GM23248 (cell line): ENCODE measurements around the gene MRFAP1. TPM values are rescaled to one million over a fixed set of nuclear protein-coding genes. Genes with fewer than 3 reads are reported as not detected.
A peak's percentile ranks its signal among the peaks of the same experiment; 100 is the strongest.

Experiments
- DNase-seq: peaks from one replicate; pipeline ENCODE4 v3.0.0-alpha.2; 2015
- H2AFZ ChIP-seq: fragments of 200-600 bp; sonication (generic); 2 replicates; pipeline ENCODE4 v1.6.1; 2016; ENCODE audit warnings: antibody characterized with exemption
- H3F3A ChIP-seq: fragments of 200-600 bp; sonication (generic); 2 replicates; pipeline ENCODE4 v1.6.1; 2016; ENCODE audit warnings: mild to moderate bottlenecking, antibody characterized with exemption, mixed run types; ENCODE audit not compliant: insufficient read depth
- H3K27ac ChIP-seq: fragments of 200-600 bp; sonication (generic); 2 replicates; pipeline ENCODE4 v1.5.1; 2016; ENCODE audit warnings: mild to moderate bottlenecking
- H3K27me3 ChIP-seq: fragments of 200-600 bp; sonication (generic); replicated peaks from 2 replicates; pipeline ENCODE4 v1.6.1; 2016; ENCODE audit warnings: mild to moderate bottlenecking; ENCODE audit not compliant: insufficient read depth
- H3K36me3 ChIP-seq: fragments of 200-600 bp; sonication (generic); 2 replicates; pipeline ENCODE4 v1.6.1; 2016; ENCODE audit warnings: low read depth, mild to moderate bottlenecking
- H3K4me1 ChIP-seq: fragments of 200-600 bp; sonication (generic); 2 replicates; pipeline ENCODE4 v1.6.1; 2016; ENCODE audit warnings: mild to moderate bottlenecking; ENCODE audit not compliant: insufficient read depth
- H3K4me2 ChIP-seq: fragments of 200-600 bp; sonication (generic); one replicate; pipeline ENCODE4 v1.6.1; 2016; ENCODE audit warnings: mild to moderate bottlenecking; ENCODE audit not compliant: unreplicated experiment
- H3K4me3 ChIP-seq: fragments of 200-600 bp; sonication (generic); 2 replicates; pipeline ENCODE4 v1.5.1; 2016; ENCODE audit warnings: mild to moderate bottlenecking
- H3K79me2 ChIP-seq: fragments of 200-600 bp; sonication (generic); 2 replicates; pipeline ENCODE4 v1.6.1; 2016; ENCODE audit warnings: mild to moderate bottlenecking; ENCODE audit not compliant: insufficient read depth
- H3K9ac ChIP-seq: fragments of 200-600 bp; sonication (generic); 2 replicates; pipeline ENCODE4 v1.6.1; 2016; ENCODE audit warnings: mild to moderate bottlenecking
- H3K9me2 ChIP-seq: fragments of 200-600 bp; sonication (generic); 2 replicates; pipeline ENCODE4 v1.6.1; 2016; ENCODE audit warnings: mixed run types, mild to moderate bottlenecking, moderate library complexity; ENCODE audit not compliant: insufficient read depth
- H3K9me3 ChIP-seq: fragments of 200-600 bp; sonication (generic); one replicate; pipeline ENCODE4 v1.6.1; 2017; ENCODE audit warnings: low read depth
- H4K20me1 ChIP-seq: fragments of 200-600 bp; sonication (generic); 2 replicates; pipeline ENCODE4 v1.6.0; 2016; ENCODE audit not compliant: insufficient read depth
- EZH2 ChIP-seq: fragments of 200-600 bp; sonication (generic); IDR thresholded peaks from 2 replicates; pipeline ENCODE4 v1.6.1; 2018; ENCODE audit warnings: antibody characterized with exemption, mild to moderate bottlenecking; ENCODE audit not compliant: insufficient read depth, poor library complexity, severe bottlenecking
- EZH2phosphoT487 ChIP-seq: fragments of 200-600 bp; sonication (generic); IDR thresholded peaks from 2 replicates; pipeline ENCODE4 v1.6.1; 2018; ENCODE audit warnings: antibody characterized with exemption, moderate library complexity, mild to moderate bottlenecking, low read depth; ENCODE audit not compliant: insufficient read depth
- WGBS, 2 experiments: methylation state at CpG; one replicate each; pipeline ENCODE4 v1.1.6; 2015 to 2017; ENCODE audit warnings: low lambda C conversion rate in 2 of 2, low coverage in 1 of 2; ENCODE audit errors: missing lambda C conversion rate in 2 of 2; 5-methylcytosine and 5-hydroxymethylcytosine counted together
- in situ Hi-C: fragments of 300-500 bp; cut with MboI; formaldehyde crosslinking; loops from 2 replicates; pipeline ENCODE4 v1.15.0; 2020
- polyA plus RNA-seq: library from polyadenylated mRNA; unstranded; fragments of >200 nt; fragmentation: Nextera tagmentation; extraction: Ambion mirVana; gene quantifications from 2 replicates; pipeline ENCODE4 v1.2.1, GENCODE V29; 2016
- total RNA-seq: library from RNA; depleted of rRNA; stranded (reverse); fragments of >200 nt; shearing (Covaris generic); gene quantifications from 2 replicates; pipeline ENCODE4 v1.2.3, GENCODE V29; 2014; rRNA removed

Gene MRFAP1
- total RNA-seq: 95.7 and 108 TPM in 2 replicates
- polyA plus RNA-seq: 261 and 273 TPM in 2 replicates

- TF ChIP-seq EZH2 (no peak), EZH2phosphoT487 (no peak)
- Histone ChIP-seq H3K9me3 (no peaks in the 10 kb centered on the region), H3K27ac (peak within 1 kb of the TSS; percentile 92), H3K27me3 (no peaks in the 10 kb centered on the region), H3K4me3 (peak within 1 kb of the TSS; percentile 90), H4K20me1 (peaks cover 7% of the 10 kb centered on the region; the same call in 1 of the 2 replicates), H3K79me2 (peaks cover 39% of the 10 kb centered on the region), H3F3A (peaks cover 21% of the 10 kb centered on the region), H3K4me2 (peak within 1 kb of the TSS; percentile 92), H3K4me1 (peaks cover 16% of the 10 kb centered on the region), H3K9me2 (no peaks in the 10 kb centered on the region), H3K9ac (peak within 1 kb of the TSS; percentile 94), H2AFZ (peak within 1 kb of the TSS; percentile 90), H3K36me3 (peaks cover 11% of the 10 kb centered on the region)
- in situ Hi-C loops: no loop called here
- peak; percentile 98 for DNase-seq
- 1 to 2% methylated on average over 88 to 90 of the region's 90 CpGs for WGBS, 2 experiments
Measured at GRCh38 chr4:6640292-6641163, at the start of gene MRFAP1. Gene MRFAP1 (plus strand): TSS chr4:6640685. CDS start chr4:6640863, 178 bp downstream.

GRCh38 chr4:6591313-6591712 is 49.2 kb upstream of the MRFAP1 start:
- no peak overlapping the region for H3K9ac ChIP-seq
- no peaks in the 10 kb centered on the region for H3F3A ChIP-seq
- no peak for DNase-seq
- no peak overlapping the region for H2AFZ ChIP-seq
- H3K36me3 ChIP-seq: no peaks in the 10 kb centered on the region
- in situ Hi-C loops: no loop called here
- no peaks in the 10 kb centered on the region for H3K4me1 ChIP-seq
- no peak overlapping the region for H3K4me2 ChIP-seq
- no peak overlapping the region for H3K4me3 ChIP-seq
- H3K79me2 ChIP-seq: no peaks in the 10 kb centered on the region
- no peaks in the 10 kb centered on the region for H4K20me1 ChIP-seq
- no peaks in the 10 kb centered on the region for H3K27me3 ChIP-seq
- TF ChIP-seq EZH2phosphoT487 (no peak), EZH2 (no peak)
- no peaks in the 10 kb centered on the region for H3K9me2 ChIP-seq
- no peak overlapping the region for H3K27ac ChIP-seq
- WGBS, 2 experiments: 92 to 94% methylated on average over 9 of the region's 9 CpGs
- H3K9me3 ChIP-seq: no peaks in the 10 kb centered on the region

GRCh38 chr4:6591781-6592180 is 48.7 kb upstream of the MRFAP1 start:
- Histone ChIP-seq H3F3A (no peaks in the 10 kb centered on the region), H3K36me3 (no peaks in the 10 kb centered on the region), H3K9me3 (no peaks in the 10 kb centered on the region), H3K4me3 (no peak overlapping the region), H2AFZ (no peak overlapping the region), H4K20me1 (no peaks in the 10 kb centered on the region), H3K9ac (no peak overlapping the region), H3K4me2 (no peak overlapping the region), H3K27me3 (no peaks in the 10 kb centered on the region), H3K27ac (no peak overlapping the region), H3K79me2 (no peaks in the 10 kb centered on the region), H3K4me1 (no peaks in the 10 kb centered on the region), H3K9me2 (no peaks in the 10 kb centered on the region)
- in situ Hi-C loops: no loop called here
- TF ChIP-seq EZH2phosphoT487 (no peak), EZH2 (no peak)
- WGBS, 2 experiments: 64 to 65% methylated on average over 9 of the region's 9 CpGs
- DNase-seq: no peak

GRCh38 chr4:6592804-6593563 is 47.5 kb upstream of the MRFAP1 start:
- TF ChIP-seq EZH2phosphoT487 (no peak), EZH2 (no peak)
- DNase-seq: no peak
- WGBS, 2 experiments: 89 to 92% methylated on average over 16 of the region's 16 CpGs

More at GRCh38 chr4:6592804-6593563, 47.5 kb upstream of the MRFAP1 start:
- no peak overlapping the region for H3K4me3 ChIP-seq
- no peaks in the 10 kb centered on the region for H3K79me2 ChIP-seq
- no peaks in the 10 kb centered on the region for H3F3A ChIP-seq
- in situ Hi-C loops: no loop called here
- H3K9ac ChIP-seq: no peak overlapping the region
- H3K27ac ChIP-seq: no peak overlapping the region
- no peaks in the 10 kb centered on the region for H3K27me3 ChIP-seq
- H3K36me3 ChIP-seq: no peaks in the 10 kb centered on the region
- H3K9me3 ChIP-seq: no peaks in the 10 kb centered on the region
- H3K4me2 ChIP-seq: no peak overlapping the region
- H2AFZ ChIP-seq: no peak overlapping the region
- H3K4me1 ChIP-seq: no peaks in the 10 kb centered on the region
- no peaks in the 10 kb centered on the region for H4K20me1 ChIP-seq
- no peaks in the 10 kb centered on the region for H3K9me2 ChIP-seq
